Measurements from ENCODE around the gene PLSCR1.

- TF ChIP-seq, protein P1, sequence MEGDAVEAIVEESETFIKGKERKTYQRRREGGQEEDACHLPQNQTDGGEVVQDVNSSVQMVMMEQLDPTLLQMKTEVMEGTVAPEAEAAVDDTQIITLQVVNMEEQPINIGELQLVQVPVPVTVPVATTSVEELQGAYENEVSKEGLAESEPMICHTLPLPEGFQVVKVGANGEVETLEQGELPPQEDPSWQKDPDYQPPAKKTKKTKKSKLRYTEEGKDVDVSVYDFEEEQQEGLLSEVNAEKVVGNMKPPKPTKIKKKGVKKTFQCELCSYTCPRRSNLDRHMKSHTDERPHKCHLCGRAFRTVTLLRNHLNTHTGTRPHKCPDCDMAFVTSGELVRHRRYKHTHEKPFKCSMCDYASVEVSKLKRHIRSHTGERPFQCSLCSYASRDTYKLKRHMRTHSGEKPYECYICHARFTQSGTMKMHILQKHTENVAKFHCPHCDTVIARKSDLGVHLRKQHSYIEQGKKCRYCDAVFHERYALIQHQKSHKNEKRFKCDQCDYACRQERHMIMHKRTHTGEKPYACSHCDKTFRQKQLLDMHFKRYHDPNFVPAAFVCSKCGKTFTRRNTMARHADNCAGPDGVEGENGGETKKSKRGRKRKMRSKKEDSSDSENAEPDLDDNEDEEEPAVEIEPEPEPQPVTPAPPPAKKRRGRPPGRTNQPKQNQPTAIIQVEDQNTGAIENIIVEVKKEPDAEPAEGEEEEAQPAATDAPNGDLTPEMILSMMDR (IDR thresholded peaks at IDR 0.05): no peak
- no peak for TF ChIP-seq EZH2 (IDR thresholded peaks at IDR 0.05; ENCODE audit: borderline replicate concordance, insufficient read depth, low read depth, low read length, poor library complexity, severe bottlenecking)
Observed at GRCh38 chr3:146502887-146503460, 41.4 kb downstream of the PLSCR1 start.
